Parathyroid adenoma (tissue), 2 donors: ENCODE data around the gene C10orf67.

Source experiments
- H2AFZ ChIP-seq: fragments of 300-600 bp; sonication (generic); one replicate; pipeline ENCODE4 v1.7.0; 2017; ENCODE audit warnings: antibody characterized with exemption, mild to moderate bottlenecking
- H3K27ac ChIP-seq: fragments of 300-600 bp; sonication (generic); one replicate; pipeline ENCODE4 v1.7.0; 2017
- H3K27me3 ChIP-seq: fragments of 300-600 bp; sonication (generic); one replicate; pipeline ENCODE4 v1.7.0; 2017; ENCODE audit warnings: low read length; ENCODE audit not compliant: control insufficient read depth, insufficient read depth
- H3K36me3 ChIP-seq: fragments of 300-600 bp; sonication (generic); one replicate; pipeline ENCODE4 v1.7.0; 2017; ENCODE audit warnings: low read length; ENCODE audit not compliant: control insufficient read depth, insufficient read depth
- H3K4me1 ChIP-seq: fragments of 300-600 bp; sonication (generic); one replicate; pipeline ENCODE4 v1.7.0; 2017; ENCODE audit warnings: control low read depth
- H3K4me2 ChIP-seq: fragments of 300-600 bp; sonication (generic); one replicate; pipeline ENCODE4 v1.7.0; 2017; ENCODE audit warnings: low read length
- H3K4me3 ChIP-seq: fragments of 300-600 bp; sonication (generic); one replicate; pipeline ENCODE4 v1.7.0; 2017; ENCODE audit warnings: low read depth, low read length
- H3K79me2 ChIP-seq: fragments of 300-600 bp; sonication (generic); one replicate; pipeline ENCODE4 v1.7.0; 2017; ENCODE audit warnings: control low read depth
- H3K9ac ChIP-seq: fragments of 300-600 bp; sonication (generic); one replicate; pipeline ENCODE4 v1.7.0; 2017; ENCODE audit warnings: mild to moderate bottlenecking
- H3K9me3 ChIP-seq: fragments of 300-600 bp; sonication (generic); one replicate; pipeline ENCODE4 v1.7.0; 2017; ENCODE audit warnings: low read length; ENCODE audit not compliant: control insufficient read depth
- CTCF ChIP-seq: fragments of 300-600 bp; sonication (generic); IDR thresholded peaks from one replicate; pipeline ENCODE4 v1.7.0; 2017; ENCODE audit warnings: antibody characterized with exemption, mild to moderate bottlenecking
- donor health status: primary hyperparathyroidism.

The C10orf67 gene

GRCh38 chr10:23375366-23375765 lies 30.8 kb upstream of the C10orf67 start:
- Histone ChIP-seq H2AFZ (no peak overlapping the region), H3K79me2 (no peaks in the 10 kb centered on the region), H3K4me3 (no peak overlapping the region), H3K4me2 (no peak overlapping the region), H3K9me3 (no peaks in the 10 kb centered on the region), H3K4me1 (no peaks in the 10 kb centered on the region), H3K9ac (no peak overlapping the region), H3K27me3 (no peaks in the 10 kb centered on the region), H3K36me3 (no peaks in the 10 kb centered on the region), H3K27ac (no peak overlapping the region)
- no peak for TF ChIP-seq CTCF

- no peak for TF ChIP-seq CTCF
- Histone ChIP-seq H3K36me3 (no peaks in the 10 kb centered on the region), H3K4me1 (peaks cover 2% of the 10 kb centered on the region), H3K27me3 (no peaks in the 10 kb centered on the region), H3K4me3 (no peak overlapping the region), H3K9ac (no peak overlapping the region), H3K27ac (no peak overlapping the region), H3K9me3 (no peaks in the 10 kb centered on the region), H3K4me2 (no peak overlapping the region), H2AFZ (no peak overlapping the region), H3K79me2 (no peaks in the 10 kb centered on the region)
Measured at GRCh38 chr10:23373156-23373555, 28.6 kb upstream of the C10orf67 start.

- Histone ChIP-seq H3K36me3 (no peaks in the 10 kb centered on the region), H3K4me2 (no peak overlapping the region), H3K27me3 (no peaks in the 10 kb centered on the region), H3K79me2 (no peaks in the 10 kb centered on the region), H3K9me3 (no peaks in the 10 kb centered on the region), H3K4me1 (peaks cover 2% of the 10 kb centered on the region), H3K9ac (no peak overlapping the region), H3K4me3 (no peak overlapping the region), H3K27ac (no peak overlapping the region), H2AFZ (no peak overlapping the region)
- TF ChIP-seq CTCF: no peak
Measured at GRCh38 chr10:23371073-23371472, 26.5 kb upstream of the C10orf67 start.

- Histone ChIP-seq H2AFZ (no peak overlapping the region), H3K4me3 (no peak overlapping the region), H3K27me3 (no peaks in the 10 kb centered on the region), H3K4me1 (peaks cover 2% of the 10 kb centered on the region), H3K79me2 (no peaks in the 10 kb centered on the region), H3K9ac (no peak overlapping the region), H3K4me2 (no peak overlapping the region), H3K9me3 (no peaks in the 10 kb centered on the region), H3K36me3 (no peaks in the 10 kb centered on the region), H3K27ac (no peak overlapping the region)
- no peak for TF ChIP-seq CTCF
Measured at GRCh38 chr10:23370106-23370505, 25.5 kb upstream of the C10orf67 start.

GRCh38 chr10:23368816-23369640 lies 24.4 kb upstream of the C10orf67 start:
- H3K9ac ChIP-seq: no peak overlapping the region
- no peaks in the 10 kb centered on the region for H3K79me2 ChIP-seq
- H3K36me3 ChIP-seq: no peaks in the 10 kb centered on the region
- H3K4me3 ChIP-seq: peak overlapping the region; percentile 18
- H3K4me1 ChIP-seq: peaks cover 2% of the 10 kb centered on the region
- peak overlapping the region; percentile 51 for H2AFZ ChIP-seq
- no peaks in the 10 kb centered on the region for H3K9me3 ChIP-seq
- TF ChIP-seq CTCF: no peak
- peak overlapping the region; percentile 5 for H3K4me2 ChIP-seq
- H3K27me3 ChIP-seq: no peaks in the 10 kb centered on the region
- no peak overlapping the region for H3K27ac ChIP-seq
